Caco-2 (cell line): ENCODE measurements around the gene TMEM30A. TPM values are rescaled to one million over a fixed set of nuclear protein-coding genes. Genes with fewer than 3 reads are reported as not detected.
A peak's percentile ranks its signal among the peaks of the same experiment; 100 is the strongest.

ENCODE experiments used
- BruUV-seq: library from RNA; stranded (reverse); fragments of 400-500 nt; replicated peaks from 2 replicates; lab custom pipeline; 2021; lab: Mats Ljungman, UMichigan
- CTCF ChIA-PET: fragments of 300-600 bp; sonication (Branson Sonifier 250); formaldehyde crosslinking; loops from one replicate; lab custom pipeline; 2022; ENCODE audit warnings: antibody characterized with exemption; lab: Charles Lee
- POLR2A ChIA-PET: fragments of 300-600 bp; sonication (Branson Sonifier 250); formaldehyde crosslinking; loops from one replicate; lab custom pipeline; 2022; ENCODE audit warnings: antibody characterized with exemption; lab: Charles Lee
- DNase-seq, 2 experiments: peaks; one replicate each; pipeline versions ENCODE4 v3.0.0 to v3.0.0-alpha.2; 2020 to 2022
- H3K27me3 ChIP-seq: replicated peaks from 2 replicates; pipeline ENCODE4 v1.6.0; 2011; ENCODE audit warnings: low read length; ENCODE audit not compliant: control insufficient read depth, insufficient read depth
- H3K36me3 ChIP-seq: 2 replicates; pipeline ENCODE4 v1.5.1; 2011; ENCODE audit warnings: low read length; ENCODE audit not compliant: control insufficient read depth, insufficient read depth
- H3K4me1 ChIP-seq: fragments of 250-450 bp; sonication (Bioruptor Pico); 2 replicates; pipeline ENCODE4 v1.5.1; 2020; ENCODE audit warnings: mild to moderate bottlenecking
- H3K4me3 ChIP-seq: 2 replicates; pipeline ENCODE4 v1.5.1; 2011; ENCODE audit warnings: low read depth, mild to moderate bottlenecking, control low read depth, low read length
- H3K9me3 ChIP-seq: fragments of 250-450 bp; sonication (Bioruptor Pico); 2 replicates; pipeline ENCODE4 v1.5.1; 2020; ENCODE audit warnings: mild to moderate bottlenecking, moderate library complexity
- H3K27ac Mint-ChIP-seq: one replicate; pipeline ENCODE4 v1.8.0; 2022; ENCODE audit warnings: mixed read lengths; ENCODE audit not compliant: unreplicated experiment
- H3K27me3 Mint-ChIP-seq: one replicate; pipeline ENCODE4 v1.8.0; 2022; ENCODE audit warnings: mixed read lengths; ENCODE audit not compliant: insufficient read depth, unreplicated experiment
- H3K36me3 Mint-ChIP-seq: one replicate; pipeline ENCODE4 v1.8.0; 2022; ENCODE audit warnings: mild to moderate bottlenecking, mixed read lengths; ENCODE audit not compliant: insufficient read depth, unreplicated experiment
- H3K4me1 Mint-ChIP-seq: one replicate; pipeline ENCODE4 v1.8.0; 2022; ENCODE audit warnings: low read depth, mixed read lengths; ENCODE audit not compliant: unreplicated experiment
- H3K4me3 Mint-ChIP-seq: one replicate; pipeline ENCODE4 v1.8.0; 2022; ENCODE audit warnings: mild to moderate bottlenecking, moderate library complexity, mixed read lengths; ENCODE audit not compliant: unreplicated experiment
- H3K9me3 Mint-ChIP-seq: one replicate; pipeline ENCODE4 v1.8.0; 2022; ENCODE audit warnings: mixed read lengths; ENCODE audit not compliant: unreplicated experiment
- intact Hi-C: fragments of 100-400 bp; cut with micrococcal nuclease; formaldehyde crosslinking; loops from one replicate; pipeline ENCODE4 v1.10.0; 2022; ENCODE audit not compliant: unreplicated experiment
- total RNA-seq: library from RNA; stranded (reverse); gene quantifications from 2 replicates; pipeline ENCODE4 v1.2.3, GENCODE V29; 2022
- TF ChIP-seq, protein P1 (sequence below), 2 experiments: fragments of 200-600 bp in 1 of 2; IDR thresholded peaks; 1 replicate in 1 of 2; 2 replicates in 1 of 2; pipeline versions ENCODE4 v1.5.1 to v1.8.0; 2011 to 2022; ENCODE audit warnings: antibody characterized with exemption in 1 of 2, control low read depth in 1 of 2, inconsistent platforms in 1 of 2, low read depth in 1 of 2, low read length in 1 of 2, mild to moderate bottlenecking in 1 of 2, moderate library complexity in 1 of 2; ENCODE audit not compliant: insufficient read depth in 1 of 2, severe bottlenecking in 1 of 2, unreplicated experiment in 1 of 2

TMEM30A gene
- total RNA-seq, 1 experiment from 2014 or later = 55.8 TPM

DNA sequence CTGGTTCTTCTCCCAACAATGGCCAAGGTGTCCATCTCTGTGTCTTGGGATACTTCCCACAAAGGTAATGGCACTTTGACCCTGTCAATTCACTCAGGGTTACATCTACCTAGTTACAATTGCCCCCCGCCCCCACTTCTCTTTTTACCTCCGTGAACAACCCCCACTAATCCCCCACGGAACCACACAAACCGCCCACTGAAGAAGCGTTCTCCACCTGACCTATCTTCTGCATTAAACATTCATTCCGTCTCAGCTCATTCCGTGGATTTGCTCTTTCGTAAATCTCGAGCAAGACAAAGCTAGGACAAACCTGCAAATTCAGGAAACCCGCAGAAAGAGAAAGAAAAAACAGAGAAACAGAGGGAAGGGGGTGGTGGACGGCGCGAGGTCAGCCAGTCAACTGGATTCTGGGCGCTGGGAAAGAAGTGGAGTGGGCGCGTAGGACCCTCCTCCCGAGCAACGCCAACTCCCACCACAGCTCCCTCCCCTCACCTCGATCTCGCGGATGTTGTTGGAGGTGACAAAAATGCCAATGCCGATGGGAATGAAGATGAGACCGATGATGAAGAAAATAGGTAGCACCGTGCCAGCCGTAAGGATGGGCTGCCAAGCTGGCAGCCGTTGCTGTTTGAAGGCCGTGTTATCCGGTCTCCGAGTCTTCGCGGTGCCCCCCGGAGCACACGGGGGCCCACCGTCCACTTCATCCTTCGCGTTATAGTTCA is 523 bp downstream of the TMEM30A start:
- ChIA-PET POLR2A (interaction anchor here (1.0 kb wide), 2 partner anchors 40 to 181 kb away, joined by 3 to 4 read pairs; partner anchors contain the start of gene COX7A2), CTCF (interaction anchor here (0.6 to 1.8 kb wide), 4 partner anchors 13 to 1545 kb away, joined by 3 to 11 read pairs (median 8); no protein-coding TSS in a partner anchor)
- no peaks in the 10 kb centered on the region for H3K36me3 Mint-ChIP-seq
- H3K27ac Mint-ChIP-seq = no peak overlapping the region
- H3K4me3 Mint-ChIP-seq = no peak overlapping the region
- H3K9me3 Mint-ChIP-seq = no peaks in the 10 kb centered on the region
- TF ChIP-seq, protein P1, sequence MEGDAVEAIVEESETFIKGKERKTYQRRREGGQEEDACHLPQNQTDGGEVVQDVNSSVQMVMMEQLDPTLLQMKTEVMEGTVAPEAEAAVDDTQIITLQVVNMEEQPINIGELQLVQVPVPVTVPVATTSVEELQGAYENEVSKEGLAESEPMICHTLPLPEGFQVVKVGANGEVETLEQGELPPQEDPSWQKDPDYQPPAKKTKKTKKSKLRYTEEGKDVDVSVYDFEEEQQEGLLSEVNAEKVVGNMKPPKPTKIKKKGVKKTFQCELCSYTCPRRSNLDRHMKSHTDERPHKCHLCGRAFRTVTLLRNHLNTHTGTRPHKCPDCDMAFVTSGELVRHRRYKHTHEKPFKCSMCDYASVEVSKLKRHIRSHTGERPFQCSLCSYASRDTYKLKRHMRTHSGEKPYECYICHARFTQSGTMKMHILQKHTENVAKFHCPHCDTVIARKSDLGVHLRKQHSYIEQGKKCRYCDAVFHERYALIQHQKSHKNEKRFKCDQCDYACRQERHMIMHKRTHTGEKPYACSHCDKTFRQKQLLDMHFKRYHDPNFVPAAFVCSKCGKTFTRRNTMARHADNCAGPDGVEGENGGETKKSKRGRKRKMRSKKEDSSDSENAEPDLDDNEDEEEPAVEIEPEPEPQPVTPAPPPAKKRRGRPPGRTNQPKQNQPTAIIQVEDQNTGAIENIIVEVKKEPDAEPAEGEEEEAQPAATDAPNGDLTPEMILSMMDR (IDR thresholded peaks at IDR 0.05; ENCODE audit: insufficient read depth in 1 of 2, low read depth in 1 of 2, low read length in 1 of 2, severe bottlenecking in 1 of 2, unreplicated experiment in 1 of 2) = no peak
- Histone ChIP-seq H3K9me3 (no peaks in the 10 kb centered on the region), H3K4me3 (peak overlapping the region; percentile 97), H3K36me3 (no peaks in the 10 kb centered on the region), H3K27me3 (no peaks in the 10 kb centered on the region), H3K4me1 (peaks cover 16% of the 10 kb centered on the region; the same call in 1 of the 2 replicates)
- intact Hi-C loops = loop anchor here (1.0 to 2.0 kb wide), 2 partner anchors 18 to 319 kb away; no protein-coding TSS in a partner anchor
- BruUV-seq = no TSS peak
- DNase-seq = peak; percentile 39 to 40
- no peaks in the 10 kb centered on the region for H3K4me1 Mint-ChIP-seq
- no peaks in the 10 kb centered on the region for H3K27me3 Mint-ChIP-seq

DNA sequence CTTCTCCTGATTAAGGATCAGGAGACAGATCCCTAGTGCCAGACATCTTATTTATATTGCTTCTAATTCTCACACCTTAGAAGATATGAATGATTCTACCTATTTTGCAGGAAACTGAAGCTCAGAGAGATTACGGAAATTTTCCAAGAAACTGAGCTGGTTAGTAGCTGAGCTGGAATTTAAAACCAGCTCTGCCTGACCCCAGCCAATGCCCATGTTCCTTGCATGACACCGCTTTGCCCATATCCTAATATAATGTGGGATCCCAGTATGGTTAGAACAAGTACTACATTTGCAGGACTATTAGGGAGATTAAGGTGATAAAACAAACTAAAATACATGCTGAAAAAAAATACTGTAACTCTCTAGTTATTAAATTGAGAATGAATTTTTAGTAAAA is 1.9 kb downstream of the TMEM30A start:
- POLR2A ChIA-PET = no interaction called here
- Histone ChIP-seq H3K9me3 (no peaks in the 10 kb centered on the region), H3K4me1 (peaks cover 16% of the 10 kb centered on the region; the same call in 1 of the 2 replicates), H3K4me3 (peak overlapping the region; percentile 15), H3K27me3 (no peaks in the 10 kb centered on the region), H3K36me3 (no peaks in the 10 kb centered on the region)
- DNase-seq = no peak
- no TSS peak for BruUV-seq
- Mint-ChIP-seq H3K9me3 (no peaks in the 10 kb centered on the region), H3K27ac (no peak overlapping the region), H3K4me3 (no peak overlapping the region), H3K4me1 (no peaks in the 10 kb centered on the region), H3K27me3 (no peaks in the 10 kb centered on the region), H3K36me3 (no peaks in the 10 kb centered on the region)
- CTCF ChIA-PET = interaction anchor here (0.8 kb wide), 1 partner anchor 15 kb away, joined by 3 read pairs; no protein-coding TSS in a partner anchor
- TF ChIP-seq, protein P1 (IDR thresholded peaks at IDR 0.05; ENCODE audit: insufficient read depth in 1 of 2, low read depth in 1 of 2, low read length in 1 of 2, severe bottlenecking in 1 of 2, unreplicated experiment in 1 of 2) = no peak
- intact Hi-C loops = no loop called here

DNA sequence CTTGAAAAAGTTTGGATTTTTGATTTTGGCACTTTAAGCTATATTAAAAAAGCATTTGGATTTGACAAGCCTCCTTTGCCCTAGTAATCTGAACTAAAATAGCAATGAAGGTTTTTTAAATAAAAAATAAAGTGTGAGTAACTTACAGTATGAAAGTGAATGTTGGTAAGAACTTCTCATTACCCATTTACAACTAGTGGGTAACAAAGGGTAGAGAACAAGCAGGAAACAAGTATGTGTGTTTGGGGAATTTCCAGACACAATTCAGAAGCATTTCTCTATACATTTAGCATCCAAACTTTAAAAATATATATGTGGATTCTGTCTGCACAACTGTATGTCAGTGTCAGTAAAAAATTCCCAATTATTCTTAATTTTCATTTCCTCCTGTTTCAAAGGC is 2.9 kb downstream of the TMEM30A start:
- Histone ChIP-seq H3K4me1 (peaks cover 16% of the 10 kb centered on the region; the same call in 1 of the 2 replicates), H3K9me3 (no peaks in the 10 kb centered on the region), H3K36me3 (no peaks in the 10 kb centered on the region), H3K4me3 (no peak overlapping the region), H3K27me3 (no peaks in the 10 kb centered on the region)
- Mint-ChIP-seq H3K27ac (no peak overlapping the region), H3K9me3 (no peaks in the 10 kb centered on the region), H3K4me3 (no peak overlapping the region), H3K27me3 (no peaks in the 10 kb centered on the region), H3K36me3 (no peaks in the 10 kb centered on the region), H3K4me1 (no peaks in the 10 kb centered on the region)
- DNase-seq = no peak
- ChIA-PET CTCF (no interaction called here), POLR2A (no interaction called here)
- TF ChIP-seq, protein P1 (IDR thresholded peaks at IDR 0.05; ENCODE audit: insufficient read depth in 1 of 2, low read depth in 1 of 2, low read length in 1 of 2, severe bottlenecking in 1 of 2, unreplicated experiment in 1 of 2) = no peak
- BruUV-seq = no TSS peak
- intact Hi-C loops = no loop called here
